Stimulated activated CD4-positive, alpha-beta T cell treated with anti-CD3 and anti-CD28 coated beads, Interleukin-2, amount 100 ng/mL, for 4 hours (primary cell): ENCODE measurements around the gene FH.

ENCODE experiments used
- DNase-seq: peaks from one replicate; pipeline ENCODE4 v3.0.0-alpha.2; 2020; ENCODE audit warnings: low read depth

The FH gene

GRCh38 chr1:241457421-241457820 lies 62.1 kb downstream of the FH start:
- no peak for DNase-seq

GRCh38 chr1:241456743-241457142 lies 62.8 kb downstream of the FH start:
- no peak for DNase-seq

- no peak for DNase-seq
These were observed 65.8 kb downstream of the FH start for GRCh38 chr1:241453732-241454131.

GRCh38 chr1:241451956-241452355 lies 67.6 kb downstream of the FH start:
- no peak for DNase-seq
